ENCODE results near the gene NCAPD3.

Gene NCAPD3

DNA sequence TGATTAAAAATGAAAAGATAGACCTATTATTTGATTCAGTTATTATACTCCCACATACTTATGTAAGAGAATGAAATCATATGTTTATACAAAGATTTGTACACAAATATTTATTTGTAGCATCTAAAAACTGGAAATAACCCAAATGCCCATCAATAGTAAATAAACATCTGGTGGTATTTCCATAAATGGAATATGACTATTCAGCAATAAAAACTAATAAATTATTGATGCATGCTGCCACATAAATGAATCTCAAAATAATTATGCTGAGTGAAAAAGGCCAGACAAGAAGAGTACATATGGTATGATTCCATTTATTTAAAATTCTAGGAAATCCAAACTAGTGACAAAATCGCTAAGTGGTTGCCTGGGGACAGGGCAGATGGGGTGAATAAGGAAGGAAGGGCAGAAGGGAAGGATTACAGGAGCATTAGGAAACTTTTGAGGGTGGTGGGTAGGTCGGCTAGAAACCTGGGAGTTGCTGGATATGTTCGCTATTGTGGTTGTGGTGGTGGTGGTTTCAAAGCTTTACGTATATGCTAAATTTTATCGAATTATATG is 113.4 kb downstream of the NCAPD3 start:
- no peak for DNase-seq (ENCODE audit: low read depth)
- TF ChIP-seq, protein P1, sequence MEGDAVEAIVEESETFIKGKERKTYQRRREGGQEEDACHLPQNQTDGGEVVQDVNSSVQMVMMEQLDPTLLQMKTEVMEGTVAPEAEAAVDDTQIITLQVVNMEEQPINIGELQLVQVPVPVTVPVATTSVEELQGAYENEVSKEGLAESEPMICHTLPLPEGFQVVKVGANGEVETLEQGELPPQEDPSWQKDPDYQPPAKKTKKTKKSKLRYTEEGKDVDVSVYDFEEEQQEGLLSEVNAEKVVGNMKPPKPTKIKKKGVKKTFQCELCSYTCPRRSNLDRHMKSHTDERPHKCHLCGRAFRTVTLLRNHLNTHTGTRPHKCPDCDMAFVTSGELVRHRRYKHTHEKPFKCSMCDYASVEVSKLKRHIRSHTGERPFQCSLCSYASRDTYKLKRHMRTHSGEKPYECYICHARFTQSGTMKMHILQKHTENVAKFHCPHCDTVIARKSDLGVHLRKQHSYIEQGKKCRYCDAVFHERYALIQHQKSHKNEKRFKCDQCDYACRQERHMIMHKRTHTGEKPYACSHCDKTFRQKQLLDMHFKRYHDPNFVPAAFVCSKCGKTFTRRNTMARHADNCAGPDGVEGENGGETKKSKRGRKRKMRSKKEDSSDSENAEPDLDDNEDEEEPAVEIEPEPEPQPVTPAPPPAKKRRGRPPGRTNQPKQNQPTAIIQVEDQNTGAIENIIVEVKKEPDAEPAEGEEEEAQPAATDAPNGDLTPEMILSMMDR (conservative IDR thresholded peaks at IDR 0.05; ENCODE audit: low read depth, low read length) = no peak
- H3K4me3 ChIP-seq (ENCODE audit: low read depth, low read length) = no peak overlapping the region

Measured in choroid plexus epithelial cell (primary cell).